BJ (cell line): ENCODE measurements around the gene CCDC154. TPM values are rescaled to one million over a fixed set of nuclear protein-coding genes. Genes with fewer than 3 reads are reported as not detected.

Experiments
- CTCF ChIA-PET: fragments of 350-600 bp; formaldehyde crosslinking; extraction: SDS; loops from one replicate; lab custom pipeline; 2021; ENCODE audit warnings: antibody characterized with exemption, inconsistent platforms; lab: Yijun Ruan, JAX
- POLR2A ChIA-PET: fragments of 300-600 bp; sonication (Branson Sonifier 250); formaldehyde crosslinking; extraction: SDS; loops from one replicate; lab custom pipeline; 2021; ENCODE audit warnings: antibody characterized with exemption; lab: Charles Lee
- DNase-seq: peaks from one replicate; pipeline ENCODE4 v3.0.0-alpha.2; 2011; ENCODE audit warnings: low read depth
- H3K27me3 ChIP-seq: 2 replicates; pipeline ENCODE4 v1.6.0; 2011; ENCODE audit warnings: low read length; ENCODE audit not compliant: control insufficient read depth, insufficient read depth
- H3K36me3 ChIP-seq: 2 replicates; pipeline ENCODE4 v1.5.1; 2011; ENCODE audit warnings: low read length; ENCODE audit not compliant: control insufficient read depth, insufficient read depth
- H3K4me3 ChIP-seq: 2 replicates; pipeline ENCODE4 v1.5.1; 2011; ENCODE audit warnings: low read depth, mild to moderate bottlenecking, control low read depth, low read length
- polyA plus RNA-seq: library from polyadenylated mRNA; depleted of rRNA; stranded (reverse); fragments of >200 nt; gene quantifications from 2 replicates; pipeline ENCODE4 v1.2.3, GENCODE V29; 2011
- TF ChIP-seq, protein P1 (sequence below): IDR thresholded peaks from 2 replicates; pipeline ENCODE4 v1.5.1; 2011; ENCODE audit warnings: low read depth, mild to moderate bottlenecking, control low read depth, inconsistent platforms, low read length, moderate library complexity; ENCODE audit not compliant: insufficient read depth

Gene CCDC154
- polyA plus RNA-seq, 1 experiment, result 0.04 TPM

DNA sequence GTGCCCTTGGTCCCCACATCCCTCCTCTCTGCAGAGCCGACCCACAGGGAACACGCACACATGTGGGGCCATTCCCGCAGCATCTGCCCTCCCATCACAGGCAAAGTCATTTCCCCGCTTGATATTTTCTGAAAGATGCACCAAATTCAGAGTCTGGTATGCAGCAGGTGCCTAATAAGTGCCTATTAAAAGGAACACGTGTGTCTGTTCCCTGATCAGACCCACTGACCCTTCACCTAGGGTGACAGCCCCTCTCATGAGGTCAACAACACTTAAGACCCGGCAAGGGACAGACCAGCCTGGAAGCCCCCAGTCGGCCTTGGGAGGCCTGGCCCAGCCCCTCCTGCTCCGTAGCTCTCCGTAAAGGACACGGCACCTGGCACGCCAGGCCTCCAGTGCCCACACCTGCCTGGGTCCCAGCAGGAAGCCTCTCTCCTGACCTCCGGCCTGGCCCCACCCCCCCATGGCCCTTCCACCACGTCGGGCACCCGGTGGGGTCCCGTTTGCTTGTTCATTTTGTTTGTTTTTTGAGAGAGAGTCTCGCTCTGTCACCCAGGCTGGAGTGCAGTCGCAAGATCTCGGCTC is 49.9 kb downstream of the CCDC154 start:
- ChIA-PET POLR2A (no interaction called here), CTCF (no interaction called here)
- Histone ChIP-seq H3K36me3 (peaks cover 32% of the 10 kb centered on the region), H3K27me3 (no peaks in the 10 kb centered on the region), H3K4me3 (no peak overlapping the region)
- TF ChIP-seq, protein P1, sequence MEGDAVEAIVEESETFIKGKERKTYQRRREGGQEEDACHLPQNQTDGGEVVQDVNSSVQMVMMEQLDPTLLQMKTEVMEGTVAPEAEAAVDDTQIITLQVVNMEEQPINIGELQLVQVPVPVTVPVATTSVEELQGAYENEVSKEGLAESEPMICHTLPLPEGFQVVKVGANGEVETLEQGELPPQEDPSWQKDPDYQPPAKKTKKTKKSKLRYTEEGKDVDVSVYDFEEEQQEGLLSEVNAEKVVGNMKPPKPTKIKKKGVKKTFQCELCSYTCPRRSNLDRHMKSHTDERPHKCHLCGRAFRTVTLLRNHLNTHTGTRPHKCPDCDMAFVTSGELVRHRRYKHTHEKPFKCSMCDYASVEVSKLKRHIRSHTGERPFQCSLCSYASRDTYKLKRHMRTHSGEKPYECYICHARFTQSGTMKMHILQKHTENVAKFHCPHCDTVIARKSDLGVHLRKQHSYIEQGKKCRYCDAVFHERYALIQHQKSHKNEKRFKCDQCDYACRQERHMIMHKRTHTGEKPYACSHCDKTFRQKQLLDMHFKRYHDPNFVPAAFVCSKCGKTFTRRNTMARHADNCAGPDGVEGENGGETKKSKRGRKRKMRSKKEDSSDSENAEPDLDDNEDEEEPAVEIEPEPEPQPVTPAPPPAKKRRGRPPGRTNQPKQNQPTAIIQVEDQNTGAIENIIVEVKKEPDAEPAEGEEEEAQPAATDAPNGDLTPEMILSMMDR, result no peak
- DNase-seq, result no peak

DNA sequence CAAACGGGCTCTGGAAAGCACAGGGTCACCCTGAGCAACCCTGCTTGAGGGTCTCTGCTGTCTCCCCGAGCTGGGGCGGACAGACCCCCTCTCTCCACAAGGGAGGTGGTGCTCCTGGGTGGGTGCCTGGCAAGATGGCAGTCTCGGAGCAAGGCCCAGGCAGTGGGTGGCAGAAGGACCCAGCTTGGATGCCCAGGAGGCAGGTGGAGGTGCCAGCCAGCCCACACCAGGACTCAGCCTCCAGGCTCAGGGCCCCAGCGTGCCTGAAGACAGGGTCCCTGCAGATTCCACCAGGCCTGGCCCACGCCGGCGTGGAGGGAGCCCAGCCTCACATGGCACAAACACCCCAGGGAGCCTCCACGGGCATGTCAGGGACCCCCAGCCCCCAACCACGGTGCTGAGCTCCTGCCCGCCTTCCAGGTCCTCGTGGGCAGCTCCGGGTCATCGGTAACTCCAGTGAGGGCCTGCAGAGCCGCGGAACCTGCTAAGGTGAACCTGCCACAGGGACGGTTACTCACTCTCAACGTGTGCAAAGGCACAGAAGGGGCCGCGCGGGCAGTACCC is 50.7 kb downstream of the CCDC154 start:
- POLR2A ChIA-PET, result no interaction called here
- Histone ChIP-seq H3K27me3 (no peaks in the 10 kb centered on the region), H3K36me3 (peaks cover 28% of the 10 kb centered on the region), H3K4me3 (no peak overlapping the region)
- DNase-seq, result no peak
- TF ChIP-seq, protein P1, result no peak
- CTCF ChIA-PET, result no interaction called here

DNA sequence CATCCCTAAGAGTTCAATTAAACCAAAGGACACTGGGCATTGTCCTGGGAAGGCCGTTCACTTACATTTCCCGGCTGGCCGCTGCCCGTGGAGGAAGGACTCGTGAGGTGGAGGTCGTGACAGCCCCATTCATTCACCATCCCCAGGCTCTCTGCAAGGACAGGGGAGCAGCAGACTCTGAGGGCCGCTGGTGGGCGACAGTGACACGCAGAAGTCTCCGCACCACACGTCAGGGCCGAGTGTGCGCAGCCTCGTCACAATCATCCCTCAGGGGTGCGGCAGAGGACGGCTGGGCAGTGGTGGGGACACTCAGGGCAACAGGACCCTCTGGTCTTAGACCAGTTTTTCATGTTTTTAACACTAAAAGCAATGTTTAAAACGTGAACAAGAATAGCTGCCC is 51.5 kb downstream of the CCDC154 start:
- no peak for DNase-seq
- Histone ChIP-seq H3K4me3 (no peak overlapping the region), H3K27me3 (no peaks in the 10 kb centered on the region), H3K36me3 (peaks cover 26% of the 10 kb centered on the region)
- TF ChIP-seq, protein P1, result no peak
- ChIA-PET POLR2A (no interaction called here), CTCF (no interaction called here)

DNA sequence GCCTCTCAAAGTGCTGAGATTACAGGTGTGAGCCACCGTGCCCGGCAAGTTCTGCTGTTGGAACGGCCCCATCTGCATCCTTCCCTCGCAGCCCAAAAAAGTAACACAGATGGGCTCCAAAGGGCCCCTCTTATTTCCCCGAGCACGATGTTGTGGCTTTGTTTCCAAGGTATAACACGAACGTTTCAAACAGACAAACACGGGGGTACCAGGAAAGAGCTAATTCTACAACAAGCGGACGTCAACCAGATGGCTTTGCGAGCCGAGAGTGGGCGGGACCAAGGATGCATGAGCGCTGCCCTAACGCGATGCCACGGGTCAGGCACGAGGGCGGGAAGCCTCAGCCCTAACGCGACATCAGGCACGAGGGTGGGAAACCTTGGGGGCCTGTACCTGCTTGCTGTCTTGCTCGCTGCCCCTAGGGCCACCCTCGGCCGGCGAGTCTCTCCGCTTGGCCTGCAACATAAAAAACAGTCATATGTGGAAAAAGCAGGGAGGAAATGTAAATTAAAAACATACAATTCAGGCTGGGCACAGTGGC is 54.0 kb downstream of the CCDC154 start:
- CTCF ChIA-PET, result interaction anchor here (0.7 kb wide), 1 partner anchor 1139 kb away, joined by 4 read pairs; no protein-coding TSS in a partner anchor
- H3K4me3 ChIP-seq, result no peak overlapping the region
- peaks cover 23% of the 10 kb centered on the region for H3K36me3 ChIP-seq
- POLR2A ChIA-PET, result no interaction called here
- DNase-seq, result no peak
- H3K27me3 ChIP-seq, result no peaks in the 10 kb centered on the region
- TF ChIP-seq, protein P1, result no peak

DNA sequence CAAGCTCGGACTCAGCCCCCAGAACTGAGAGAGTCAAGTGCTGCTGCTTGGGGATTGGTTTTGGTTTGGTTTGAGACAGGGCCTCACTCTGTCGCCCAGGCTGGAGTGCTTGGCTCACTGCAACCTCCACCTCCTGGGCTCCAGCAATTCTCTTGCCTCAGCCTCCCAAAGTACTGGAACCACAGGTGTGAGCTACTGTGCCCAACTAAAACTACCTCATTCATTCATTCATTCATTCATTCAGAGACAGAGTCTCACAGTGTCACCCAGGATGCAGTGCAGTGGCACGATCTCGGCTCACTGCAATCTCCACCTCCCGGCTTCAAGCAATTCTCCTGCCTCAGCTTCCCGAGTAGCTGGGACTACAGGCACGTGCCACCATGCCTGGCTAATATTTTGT is 54.6 kb downstream of the CCDC154 start:
- Histone ChIP-seq H3K36me3 (peaks cover 23% of the 10 kb centered on the region), H3K27me3 (no peaks in the 10 kb centered on the region), H3K4me3 (no peak overlapping the region)
- CTCF ChIA-PET, result no interaction called here
- TF ChIP-seq, protein P1, result no peak
- POLR2A ChIA-PET, result no interaction called here
- no peak for DNase-seq
